PFSK-1 (cell line): Measurements from ENCODE around the gene EHF.

ENCODE experiments used
- SIN3A ChIP-seq: IDR thresholded peaks from 2 replicates; pipeline ENCODE4 v1.6.1; 2012; ENCODE audit warnings: mild to moderate bottlenecking, low read length, moderate library complexity, borderline replicate concordance; ENCODE audit not compliant: insufficient read depth
- TAF1 ChIP-seq: IDR thresholded peaks from 2 replicates; pipeline ENCODE4 v1.6.1; 2012; ENCODE audit warnings: low read length, control low read depth, borderline replicate concordance; ENCODE audit not compliant: insufficient read depth

DNA sequence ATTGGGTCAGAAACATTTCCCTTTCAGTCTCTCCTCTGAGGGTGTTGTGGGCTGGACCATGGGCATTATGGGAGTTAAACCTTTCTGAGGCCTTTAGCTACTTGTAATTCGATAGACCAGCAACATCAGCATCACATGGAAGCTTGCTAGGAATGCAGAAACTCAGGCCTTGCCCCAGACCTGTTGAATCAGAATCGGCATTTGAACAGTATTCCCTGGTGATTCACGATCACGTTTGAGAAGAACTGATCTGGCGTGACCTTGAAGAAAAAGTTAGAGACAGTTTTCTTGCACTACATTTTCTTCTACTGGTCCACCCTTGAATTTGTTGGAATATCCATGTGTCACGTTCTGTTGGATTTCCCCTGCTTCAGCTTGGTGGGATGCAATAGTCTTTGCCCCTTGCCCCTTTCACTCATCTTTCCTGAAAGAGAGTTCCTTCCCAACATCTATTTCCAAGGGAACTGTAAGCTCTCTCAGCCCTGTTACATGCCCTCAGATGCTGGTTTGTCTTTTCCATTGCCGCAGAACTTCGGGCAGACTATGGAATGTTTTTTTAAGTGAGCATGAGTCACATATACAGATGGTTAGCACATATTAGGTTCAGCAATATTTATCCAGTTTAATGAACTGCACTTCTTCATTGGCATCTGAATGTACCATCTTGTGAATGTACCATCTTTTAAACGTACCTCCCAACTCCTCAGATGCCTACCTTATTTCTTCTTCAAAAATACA, 23.9 kb downstream of the EHF start:
- TF ChIP-seq SIN3A (no peak), TAF1 (no peak)
